Calu3 (cell line): Measurements from ENCODE around the gene SLC7A6OS. TPM values are rescaled to one million over a fixed set of nuclear protein-coding genes. Genes with fewer than 3 reads are reported as not detected.

ENCODE experiments used
- BruUV-seq: library from RNA; stranded (reverse); fragments of 400-500 nt; replicated peaks from 2 replicates; lab custom pipeline; 2021; lab: Mats Ljungman, UMichigan
- CTCF ChIA-PET: fragments of 300-600 bp; sonication (Branson Sonifier 250); formaldehyde crosslinking; loops from one replicate; lab custom pipeline; 2022; ENCODE audit warnings: antibody characterized with exemption; lab: Charles Lee
- DNase-seq: peaks from one replicate; pipeline ENCODE4 v3.0.0; 2022
- H3K27ac Mint-ChIP-seq: one replicate; pipeline ENCODE4 v1.8.0; 2022; ENCODE audit warnings: mixed read lengths; ENCODE audit not compliant: unreplicated experiment
- H3K27me3 Mint-ChIP-seq: one replicate; pipeline ENCODE4 v1.8.0; 2022; ENCODE audit warnings: mixed read lengths; ENCODE audit not compliant: unreplicated experiment
- H3K36me3 Mint-ChIP-seq: one replicate; pipeline ENCODE4 v1.8.0; 2022; ENCODE audit warnings: mild to moderate bottlenecking, moderate library complexity, mixed read lengths; ENCODE audit not compliant: insufficient read depth, unreplicated experiment
- H3K4me1 Mint-ChIP-seq: one replicate; pipeline ENCODE4 v1.8.0; 2022; ENCODE audit warnings: mild to moderate bottlenecking, low read depth, mixed read lengths; ENCODE audit not compliant: unreplicated experiment
- H3K4me3 Mint-ChIP-seq: one replicate; pipeline ENCODE4 v1.8.0; 2022; ENCODE audit warnings: mild to moderate bottlenecking, low read depth, moderate library complexity, mixed read lengths; ENCODE audit not compliant: unreplicated experiment
- H3K9me3 Mint-ChIP-seq: one replicate; pipeline ENCODE4 v1.8.0; 2022; ENCODE audit warnings: low read depth, mixed read lengths; ENCODE audit not compliant: unreplicated experiment
- intact Hi-C: fragments of 100-400 bp; cut with micrococcal nuclease; formaldehyde crosslinking; loops from one replicate; pipeline ENCODE4 v1.10.0; 2022; ENCODE audit not compliant: unreplicated experiment
- total RNA-seq: library from RNA; stranded (reverse); gene quantifications from 2 replicates; pipeline ENCODE4 v1.2.3, GENCODE V29; 2022
- TF ChIP-seq, protein P1 (sequence below): fragments of 200-600 bp; IDR thresholded peaks from one replicate; pipeline ENCODE4 v1.8.0; 2022; ENCODE audit warnings: antibody characterized with exemption; ENCODE audit not compliant: unreplicated experiment

Gene SLC7A6OS
- total RNA-seq, 1 experiment from 2014 or later = 28.4 TPM

DNA sequence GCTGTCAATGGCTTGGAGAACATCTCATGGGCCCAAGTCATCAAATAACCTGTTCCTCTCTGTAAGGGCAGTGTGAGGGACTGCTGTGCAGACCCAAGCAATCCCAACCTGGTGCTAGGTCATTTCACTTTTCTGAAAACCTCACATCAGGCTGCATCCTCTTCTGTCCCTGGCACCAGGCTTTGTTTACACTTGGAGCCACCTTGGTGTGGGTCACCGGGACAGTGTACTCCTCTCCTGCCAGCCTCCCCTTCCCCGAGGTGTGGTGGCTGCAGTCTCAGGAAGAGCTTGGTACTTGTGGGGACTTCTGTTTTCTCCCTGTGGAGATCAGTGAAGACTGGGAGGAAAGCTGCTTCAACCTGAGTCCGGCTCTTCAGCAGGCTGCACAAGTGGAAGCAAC is 12.4 kb downstream of the SLC7A6OS start:
- no peak overlapping the region for H3K27ac Mint-ChIP-seq
- CTCF ChIA-PET = no interaction called here

DNA sequence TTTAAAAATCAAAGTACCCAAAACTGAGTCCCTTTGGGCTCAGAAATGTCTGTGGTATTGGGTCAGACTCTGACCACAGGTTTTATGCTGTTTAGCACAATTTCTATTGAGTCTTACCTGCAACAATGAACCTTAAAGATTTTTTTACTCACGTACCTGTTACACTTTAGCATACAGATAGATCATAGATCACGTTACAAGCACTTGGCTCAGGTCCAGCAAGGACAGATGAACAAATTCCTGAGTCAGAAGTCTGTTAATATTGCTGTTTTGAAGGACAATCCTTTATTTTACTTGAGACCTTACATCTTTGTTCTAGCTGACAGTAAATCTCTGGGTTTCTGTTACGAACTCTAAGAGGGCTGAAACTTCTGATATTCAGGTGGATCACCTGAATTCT is 12.8 kb downstream of the SLC7A6OS start:
- H3K27ac Mint-ChIP-seq = no peak overlapping the region
- H3K4me1 Mint-ChIP-seq = no peaks in the 10 kb centered on the region
- peaks cover 60% of the 10 kb centered on the region for H3K36me3 Mint-ChIP-seq
- TF ChIP-seq, protein P1, sequence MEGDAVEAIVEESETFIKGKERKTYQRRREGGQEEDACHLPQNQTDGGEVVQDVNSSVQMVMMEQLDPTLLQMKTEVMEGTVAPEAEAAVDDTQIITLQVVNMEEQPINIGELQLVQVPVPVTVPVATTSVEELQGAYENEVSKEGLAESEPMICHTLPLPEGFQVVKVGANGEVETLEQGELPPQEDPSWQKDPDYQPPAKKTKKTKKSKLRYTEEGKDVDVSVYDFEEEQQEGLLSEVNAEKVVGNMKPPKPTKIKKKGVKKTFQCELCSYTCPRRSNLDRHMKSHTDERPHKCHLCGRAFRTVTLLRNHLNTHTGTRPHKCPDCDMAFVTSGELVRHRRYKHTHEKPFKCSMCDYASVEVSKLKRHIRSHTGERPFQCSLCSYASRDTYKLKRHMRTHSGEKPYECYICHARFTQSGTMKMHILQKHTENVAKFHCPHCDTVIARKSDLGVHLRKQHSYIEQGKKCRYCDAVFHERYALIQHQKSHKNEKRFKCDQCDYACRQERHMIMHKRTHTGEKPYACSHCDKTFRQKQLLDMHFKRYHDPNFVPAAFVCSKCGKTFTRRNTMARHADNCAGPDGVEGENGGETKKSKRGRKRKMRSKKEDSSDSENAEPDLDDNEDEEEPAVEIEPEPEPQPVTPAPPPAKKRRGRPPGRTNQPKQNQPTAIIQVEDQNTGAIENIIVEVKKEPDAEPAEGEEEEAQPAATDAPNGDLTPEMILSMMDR = no peak
- CTCF ChIA-PET = no interaction called here
- H3K9me3 Mint-ChIP-seq = no peaks in the 10 kb centered on the region
- DNase-seq = peak; percentile 13
- intact Hi-C loops = no loop called here
- no TSS peak for BruUV-seq
- H3K4me3 Mint-ChIP-seq = no peak overlapping the region
- H3K27me3 Mint-ChIP-seq = no peaks in the 10 kb centered on the region

More for the DNA sequence above, 12.4 kb downstream of the SLC7A6OS start:
- Mint-ChIP-seq H3K36me3 (peaks cover 64% of the 10 kb centered on the region), H3K4me1 (no peaks in the 10 kb centered on the region), H3K9me3 (no peaks in the 10 kb centered on the region), H3K4me3 (no peak overlapping the region), H3K27me3 (no peaks in the 10 kb centered on the region)
- intact Hi-C loops = no loop called here
- no TSS peak for BruUV-seq
- no peak for DNase-seq
- TF ChIP-seq, protein P1 = no peak

DNA sequence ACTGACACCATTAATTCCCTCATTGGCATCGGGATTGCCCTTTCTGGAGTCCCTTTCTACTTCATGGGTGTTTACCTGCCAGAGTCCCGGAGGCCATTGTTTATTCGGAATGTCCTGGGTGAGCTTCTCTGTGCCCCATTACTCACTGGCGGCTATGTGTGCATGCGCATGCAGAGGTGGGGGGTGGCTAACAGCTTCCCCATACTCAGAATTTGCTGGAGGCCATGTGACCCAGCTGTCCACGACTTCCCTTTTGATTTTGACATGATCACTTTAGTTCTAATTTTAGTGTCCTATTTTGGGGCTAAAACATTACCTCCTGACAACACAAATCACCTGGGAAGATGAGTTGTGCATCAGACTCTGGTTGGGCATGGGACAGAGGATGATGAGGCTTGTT is 14.1 kb downstream of the SLC7A6OS start:
- TF ChIP-seq, protein P1 = no peak
- H3K27ac Mint-ChIP-seq = no peak overlapping the region
- H3K36me3 Mint-ChIP-seq = peaks cover 48% of the 10 kb centered on the region
- no peak overlapping the region for H3K4me3 Mint-ChIP-seq
- no peaks in the 10 kb centered on the region for H3K9me3 Mint-ChIP-seq
- intact Hi-C loops = no loop called here
- no TSS peak for BruUV-seq
- H3K4me1 Mint-ChIP-seq = no peaks in the 10 kb centered on the region
- no peaks in the 10 kb centered on the region for H3K27me3 Mint-ChIP-seq
- CTCF ChIA-PET = interaction anchor here (0.5 kb wide), 1 partner anchor 11 kb away, joined by 7 read pairs; no protein-coding TSS in a partner anchor
- no peak for DNase-seq

DNA sequence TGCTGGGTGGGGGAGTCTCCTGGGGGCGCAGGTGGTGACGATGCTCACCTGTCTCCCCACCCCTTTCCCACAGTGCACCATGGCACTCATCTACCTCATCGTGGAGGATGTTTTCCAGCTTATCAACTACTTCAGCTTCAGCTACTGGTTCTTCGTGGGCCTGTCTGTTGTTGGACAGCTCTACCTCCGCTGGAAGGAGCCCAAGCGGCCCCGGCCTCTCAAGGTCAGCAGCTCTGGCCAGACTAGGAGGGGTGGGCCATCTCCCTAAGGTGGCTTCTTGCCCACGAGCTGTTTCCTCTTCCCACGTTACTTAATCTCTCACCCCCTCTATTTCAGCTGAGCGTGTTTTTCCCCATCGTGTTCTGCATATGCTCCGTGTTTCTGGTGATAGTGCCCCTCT is 14.5 kb downstream of the SLC7A6OS start:
- no peak overlapping the region for H3K4me3 Mint-ChIP-seq
- H3K27me3 Mint-ChIP-seq = no peaks in the 10 kb centered on the region
- no peaks in the 10 kb centered on the region for H3K9me3 Mint-ChIP-seq
- H3K4me1 Mint-ChIP-seq = no peaks in the 10 kb centered on the region
- CTCF ChIA-PET = interaction anchor here (0.5 kb wide), 1 partner anchor 11 kb away, joined by 7 read pairs; no protein-coding TSS in a partner anchor
- BruUV-seq = no TSS peak
- H3K27ac Mint-ChIP-seq = no peak overlapping the region
- peaks cover 45% of the 10 kb centered on the region for H3K36me3 Mint-ChIP-seq
- no peak for DNase-seq
- TF ChIP-seq, protein P1 = no peak
- intact Hi-C loops = no loop called here
